IPS-15b (cell line): ENCODE measurements around the gene PCDH17.

Experiments used
- H3K27me3 ChIP-seq: one replicate; pipeline ENCODE4 v1.6.1; 2013; ENCODE audit warnings: low read length; ENCODE audit not compliant: control insufficient read depth, insufficient read depth
- H3K36me3 ChIP-seq: one replicate; pipeline ENCODE4 v1.6.1; 2013; ENCODE audit warnings: low read length; ENCODE audit not compliant: control insufficient read depth, insufficient read depth
- H3K4me1 ChIP-seq: one replicate; pipeline ENCODE4 v1.6.1; 2013; ENCODE audit warnings: mild to moderate bottlenecking, low read length; ENCODE audit not compliant: control insufficient read depth, insufficient read depth
- H3K4me3 ChIP-seq: one replicate; pipeline ENCODE4 v1.5.1; 2013; ENCODE audit warnings: low read depth, low read length
- H3K9ac ChIP-seq: one replicate; pipeline ENCODE4 v1.6.1; 2013; ENCODE audit warnings: low read depth, mild to moderate bottlenecking, low read length
- H3K9me3 ChIP-seq: one replicate; pipeline ENCODE4 v1.6.1; 2013; ENCODE audit warnings: mild to moderate bottlenecking, low read length; ENCODE audit not compliant: control insufficient read depth, insufficient read depth

The PCDH17 gene

DNA sequence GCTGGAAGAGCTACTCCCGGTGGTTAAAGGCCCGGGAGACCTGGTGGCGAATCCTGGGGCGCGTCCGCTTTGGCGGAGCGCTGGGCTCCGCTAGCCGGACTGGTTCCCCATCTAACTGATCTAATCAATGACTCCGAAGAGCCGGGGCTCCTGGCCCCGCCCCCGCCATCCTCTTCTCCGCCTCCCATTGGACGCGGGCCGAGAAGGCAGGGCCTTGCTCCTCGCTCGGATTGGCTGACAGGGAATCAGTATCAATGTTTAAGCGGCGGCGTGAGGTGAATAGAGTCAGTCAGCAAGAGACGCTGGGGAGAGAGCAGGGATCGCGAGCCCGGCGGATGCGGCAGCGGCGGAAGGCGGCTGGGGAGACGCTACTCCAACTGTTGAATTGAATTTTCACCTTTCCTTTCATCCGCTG lies 1.7 kb upstream of the PCDH17 start:
- Histone ChIP-seq H3K27me3 (peaks cover 68% of the 10 kb centered on the region), H3K9ac (no peak overlapping the region), H3K4me1 (peaks cover 6% of the 10 kb centered on the region), H3K9me3 (no peaks in the 10 kb centered on the region), H3K36me3 (no peaks in the 10 kb centered on the region), H3K4me3 (peak overlapping the region; percentile 89)

DNA sequence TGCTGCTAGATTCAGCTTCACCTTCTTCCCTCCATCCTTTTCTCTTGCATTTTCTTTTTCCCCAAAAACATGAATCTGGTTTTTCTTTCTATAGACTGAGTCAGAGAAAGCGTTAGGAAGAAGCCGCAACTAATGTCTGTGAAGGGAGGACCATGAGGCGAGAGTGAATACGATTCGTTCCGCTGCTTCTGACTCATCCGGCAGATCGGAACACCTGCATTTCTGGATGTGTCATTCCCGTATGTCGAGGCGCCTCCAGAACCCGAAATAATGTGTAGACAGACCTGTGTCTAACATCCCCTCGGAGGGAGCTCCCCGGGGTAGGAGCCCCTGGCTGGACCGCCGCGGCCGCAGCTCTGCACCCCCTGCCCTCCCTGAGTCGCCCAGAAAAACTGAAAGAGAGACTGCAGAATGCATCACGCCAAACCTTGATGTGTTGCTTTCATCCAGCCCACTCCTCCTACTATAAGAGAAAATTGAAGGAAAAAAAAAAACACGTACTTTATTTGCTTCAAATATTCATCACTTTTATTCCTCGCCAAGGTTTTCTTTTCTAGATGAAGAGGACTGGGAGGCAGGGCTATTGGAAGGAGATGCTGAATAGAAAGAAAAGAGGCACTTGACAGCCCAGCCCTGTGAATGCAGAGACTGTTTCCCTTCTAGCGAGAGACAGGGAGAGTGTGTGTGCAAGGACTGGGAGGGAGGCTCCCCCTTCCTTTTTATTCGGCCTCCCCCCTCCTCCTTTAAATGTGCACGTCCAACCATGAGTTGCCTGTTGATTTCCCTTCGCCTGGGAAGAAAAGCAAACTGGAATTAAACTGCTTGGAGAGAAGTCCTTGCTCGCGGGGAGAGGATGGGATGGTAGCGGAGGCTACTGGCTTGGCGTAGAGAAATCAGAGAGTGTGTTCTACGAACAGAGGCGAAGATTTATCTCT lies 616 bp upstream of the PCDH17 start:
- Histone ChIP-seq H3K4me3 (peak overlapping the region; percentile 87), H3K9me3 (no peaks in the 10 kb centered on the region), H3K36me3 (no peaks in the 10 kb centered on the region), H3K9ac (no peak overlapping the region), H3K27me3 (peaks cover 79% of the 10 kb centered on the region), H3K4me1 (peaks cover 6% of the 10 kb centered on the region)

DNA sequence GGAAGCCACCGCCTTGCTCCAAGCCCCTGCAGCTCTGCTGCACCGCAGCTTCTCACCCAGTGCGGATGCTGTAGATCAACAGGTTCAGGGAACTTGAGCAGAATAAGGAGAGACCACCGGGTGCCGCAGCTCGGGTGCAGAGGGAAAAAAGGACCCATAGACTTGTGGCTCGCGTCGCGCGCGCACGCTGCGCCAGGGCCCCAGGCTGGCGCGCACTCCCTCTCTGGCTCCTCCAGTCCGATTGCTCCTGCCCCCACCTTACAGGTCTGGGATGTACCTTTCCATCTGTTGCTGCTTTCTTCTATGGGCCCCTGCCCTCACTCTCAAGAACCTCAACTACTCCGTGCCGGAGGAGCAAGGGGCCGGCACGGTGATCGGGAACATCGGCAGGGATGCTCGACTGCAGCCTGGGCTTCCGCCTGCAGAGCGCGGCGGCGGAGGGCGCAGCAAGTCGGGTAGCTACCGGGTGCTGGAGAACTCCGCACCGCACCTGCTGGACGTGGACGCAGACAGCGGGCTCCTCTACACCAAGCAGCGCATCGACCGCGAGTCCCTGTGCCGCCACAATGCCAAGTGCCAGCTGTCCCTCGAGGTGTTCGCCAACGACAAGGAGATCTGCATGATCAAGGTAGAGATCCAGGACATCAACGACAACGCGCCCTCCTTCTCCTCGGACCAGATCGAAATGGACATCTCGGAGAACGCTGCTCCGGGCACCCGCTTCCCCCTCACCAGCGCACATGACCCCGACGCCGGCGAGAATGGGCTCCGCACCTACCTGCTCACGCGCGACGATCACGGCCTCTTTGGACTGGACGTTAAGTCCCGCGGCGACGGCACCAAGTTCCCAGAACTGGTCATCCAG lies 964 bp downstream of the PCDH17 start:
- H3K4me1 ChIP-seq = peaks cover 6% of the 10 kb centered on the region
- peaks cover 95% of the 10 kb centered on the region for H3K27me3 ChIP-seq
- H3K36me3 ChIP-seq = no peaks in the 10 kb centered on the region

DNA sequence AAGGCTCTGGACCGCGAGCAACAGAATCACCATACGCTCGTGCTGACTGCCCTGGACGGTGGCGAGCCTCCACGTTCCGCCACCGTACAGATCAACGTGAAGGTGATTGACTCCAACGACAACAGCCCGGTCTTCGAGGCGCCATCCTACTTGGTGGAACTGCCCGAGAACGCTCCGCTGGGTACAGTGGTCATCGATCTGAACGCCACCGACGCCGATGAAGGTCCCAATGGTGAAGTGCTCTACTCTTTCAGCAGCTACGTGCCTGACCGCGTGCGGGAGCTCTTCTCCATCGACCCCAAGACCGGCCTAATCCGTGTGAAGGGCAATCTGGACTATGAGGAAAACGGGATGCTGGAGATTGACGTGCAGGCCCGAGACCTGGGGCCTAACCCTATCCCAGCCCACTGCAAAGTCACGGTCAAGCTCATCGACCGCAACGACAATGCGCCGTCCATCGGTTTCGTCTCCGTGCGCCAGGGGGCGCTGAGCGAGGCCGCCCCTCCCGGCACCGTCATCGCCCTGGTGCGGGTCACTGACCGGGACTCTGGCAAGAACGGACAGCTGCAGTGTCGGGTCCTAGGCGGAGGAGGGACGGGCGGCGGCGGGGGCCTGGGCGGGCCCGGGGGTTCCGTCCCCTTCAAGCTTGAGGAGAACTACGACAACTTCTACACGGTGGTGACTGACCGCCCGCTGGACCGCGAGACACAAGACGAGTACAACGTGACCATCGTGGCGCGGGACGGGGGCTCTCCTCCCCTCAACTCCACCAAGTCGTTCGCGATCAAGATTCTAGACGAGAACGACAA lies 1.8 kb downstream of the PCDH17 start:
- H3K9ac ChIP-seq = peak overlapping the region; percentile 24
- peaks cover 6% of the 10 kb centered on the region for H3K4me1 ChIP-seq
- H3K27me3 ChIP-seq = peaks cover 91% of the 10 kb centered on the region
- peak overlapping the region; percentile 87 for H3K4me3 ChIP-seq
- no peaks in the 10 kb centered on the region for H3K36me3 ChIP-seq
- H3K9me3 ChIP-seq = no peaks in the 10 kb centered on the region

More for the DNA sequence above, 964 bp downstream of the PCDH17 start:
- Histone ChIP-seq H3K9ac (peak overlapping the region; percentile 24), H3K9me3 (no peaks in the 10 kb centered on the region), H3K4me3 (peak overlapping the region; percentile 87)

DNA sequence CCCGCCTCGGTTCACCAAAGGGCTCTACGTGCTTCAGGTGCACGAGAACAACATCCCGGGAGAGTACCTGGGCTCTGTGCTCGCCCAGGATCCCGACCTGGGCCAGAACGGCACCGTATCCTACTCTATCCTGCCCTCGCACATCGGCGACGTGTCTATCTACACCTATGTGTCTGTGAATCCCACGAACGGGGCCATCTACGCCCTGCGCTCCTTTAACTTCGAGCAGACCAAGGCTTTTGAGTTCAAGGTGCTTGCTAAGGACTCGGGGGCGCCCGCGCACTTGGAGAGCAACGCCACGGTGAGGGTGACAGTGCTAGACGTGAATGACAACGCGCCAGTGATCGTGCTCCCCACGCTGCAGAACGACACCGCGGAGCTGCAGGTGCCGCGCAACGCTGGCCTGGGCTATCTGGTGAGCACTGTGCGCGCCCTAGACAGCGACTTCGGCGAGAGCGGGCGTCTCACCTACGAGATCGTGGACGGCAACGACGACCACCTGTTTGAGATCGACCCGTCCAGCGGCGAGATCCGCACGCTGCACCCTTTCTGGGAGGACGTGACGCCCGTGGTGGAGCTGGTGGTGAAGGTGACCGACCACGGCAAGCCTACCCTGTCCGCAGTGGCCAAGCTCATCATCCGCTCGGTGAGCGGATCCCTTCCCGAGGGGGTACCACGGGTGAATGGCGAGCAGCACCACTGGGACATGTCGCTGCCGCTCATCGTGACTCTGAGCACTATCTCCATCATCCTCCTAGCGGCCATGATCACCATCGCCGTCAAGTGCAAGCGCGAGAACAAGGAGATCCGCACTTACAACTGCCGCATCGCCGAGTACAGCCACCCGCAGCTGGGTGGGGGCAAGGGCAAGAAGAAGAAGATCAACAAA lies 2.6 kb downstream of the PCDH17 start:
- Histone ChIP-seq H3K36me3 (no peaks in the 10 kb centered on the region), H3K4me1 (peaks cover 3% of the 10 kb centered on the region), H3K9me3 (no peaks in the 10 kb centered on the region), H3K27me3 (peaks cover 83% of the 10 kb centered on the region), H3K9ac (no peak overlapping the region), H3K4me3 (peak overlapping the region; percentile 83)

DNA sequence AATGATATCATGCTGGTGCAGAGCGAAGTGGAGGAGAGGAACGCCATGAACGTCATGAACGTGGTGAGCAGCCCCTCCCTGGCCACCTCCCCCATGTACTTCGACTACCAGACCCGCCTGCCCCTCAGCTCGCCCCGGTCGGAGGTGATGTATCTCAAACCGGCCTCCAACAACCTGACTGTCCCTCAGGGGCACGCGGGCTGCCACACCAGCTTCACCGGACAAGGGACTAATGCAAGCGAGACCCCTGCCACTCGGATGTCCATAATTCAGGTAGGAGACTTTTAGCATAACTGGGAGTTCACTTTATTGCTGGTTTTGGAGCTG lies 3.3 kb downstream of the PCDH17 start:
- Histone ChIP-seq H3K4me3 (peak overlapping the region; percentile 83), H3K9ac (no peak overlapping the region), H3K27me3 (peaks cover 78% of the 10 kb centered on the region), H3K36me3 (no peaks in the 10 kb centered on the region), H3K4me1 (peaks cover 2% of the 10 kb centered on the region), H3K9me3 (no peaks in the 10 kb centered on the region)

DNA sequence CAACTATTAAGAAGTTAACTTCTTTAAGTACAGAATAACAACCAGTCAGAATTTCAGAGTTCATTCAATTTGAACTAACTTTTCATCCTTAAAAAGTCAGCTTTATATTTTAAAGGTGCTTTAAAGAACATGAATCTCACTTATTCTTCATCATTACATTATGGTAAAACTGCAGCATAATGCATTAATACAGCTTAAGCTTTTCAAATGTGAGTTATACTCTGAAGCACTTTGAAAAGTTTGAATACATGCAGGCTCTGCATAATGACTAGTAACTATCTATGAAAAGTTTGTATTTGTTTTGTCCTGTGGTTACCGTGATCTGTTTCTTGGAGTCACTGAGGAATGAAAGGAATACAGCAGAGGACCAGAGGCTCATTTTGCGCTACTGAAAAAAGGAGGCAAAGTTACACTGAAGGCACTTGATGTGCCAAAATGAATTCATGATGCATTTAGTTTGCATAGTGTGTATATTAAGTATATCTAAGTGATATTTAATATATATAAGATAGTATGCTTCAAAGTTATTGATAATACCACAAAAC lies 4.1 kb downstream of the PCDH17 start:
- no peak overlapping the region for H3K4me3 ChIP-seq
- H3K9me3 ChIP-seq = no peaks in the 10 kb centered on the region
- H3K27me3 ChIP-seq = peaks cover 71% of the 10 kb centered on the region
- H3K36me3 ChIP-seq = no peaks in the 10 kb centered on the region
- no peak overlapping the region for H3K9ac ChIP-seq
- no peaks in the 10 kb centered on the region for H3K4me1 ChIP-seq

DNA sequence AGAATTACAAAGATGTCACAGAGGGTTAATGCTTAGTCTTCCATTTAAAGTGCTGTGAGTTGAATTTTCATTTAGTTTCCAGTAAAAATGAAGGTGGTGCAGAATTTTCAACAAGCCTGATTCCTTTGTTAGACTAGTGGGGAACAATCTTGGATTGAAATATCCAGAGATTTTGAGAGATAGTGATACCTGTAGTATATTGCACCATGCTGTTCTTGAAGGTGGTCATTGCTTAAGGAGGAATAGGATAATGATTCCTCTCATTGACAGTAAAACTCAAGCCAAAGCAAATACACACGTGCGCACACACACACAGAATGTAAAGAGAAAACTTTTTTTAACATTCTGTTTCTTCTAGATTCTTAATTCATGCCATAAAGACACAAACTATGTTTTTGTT lies 5.3 kb downstream of the PCDH17 start:
- Histone ChIP-seq H3K9ac (no peak overlapping the region), H3K9me3 (no peaks in the 10 kb centered on the region), H3K36me3 (no peaks in the 10 kb centered on the region), H3K27me3 (peaks cover 59% of the 10 kb centered on the region), H3K4me3 (no peak overlapping the region), H3K4me1 (no peaks in the 10 kb centered on the region)

DNA sequence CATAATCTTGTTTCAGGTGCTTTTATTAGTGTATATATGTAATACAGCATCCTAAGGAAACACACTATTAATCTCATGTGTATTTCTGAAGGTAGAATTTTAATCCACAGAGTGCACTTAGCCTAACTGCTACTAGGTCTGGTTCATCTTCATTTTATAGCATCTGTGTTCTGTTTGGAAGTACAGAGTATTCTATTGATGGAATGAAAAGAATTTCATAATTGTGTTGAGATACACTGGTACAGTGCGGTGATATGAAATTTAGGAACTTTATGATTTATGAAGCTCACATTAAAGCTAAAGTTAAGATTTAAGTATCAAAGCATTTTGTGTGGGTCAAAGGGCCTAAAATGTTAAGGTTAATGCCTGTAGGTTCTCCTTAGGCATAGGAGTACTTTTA lies 6.0 kb downstream of the PCDH17 start:
- H3K4me3 ChIP-seq = no peak overlapping the region
- no peaks in the 10 kb centered on the region for H3K36me3 ChIP-seq
- no peaks in the 10 kb centered on the region for H3K9me3 ChIP-seq
- H3K9ac ChIP-seq = no peak overlapping the region
- no peaks in the 10 kb centered on the region for H3K4me1 ChIP-seq
- H3K27me3 ChIP-seq = peaks cover 52% of the 10 kb centered on the region

DNA sequence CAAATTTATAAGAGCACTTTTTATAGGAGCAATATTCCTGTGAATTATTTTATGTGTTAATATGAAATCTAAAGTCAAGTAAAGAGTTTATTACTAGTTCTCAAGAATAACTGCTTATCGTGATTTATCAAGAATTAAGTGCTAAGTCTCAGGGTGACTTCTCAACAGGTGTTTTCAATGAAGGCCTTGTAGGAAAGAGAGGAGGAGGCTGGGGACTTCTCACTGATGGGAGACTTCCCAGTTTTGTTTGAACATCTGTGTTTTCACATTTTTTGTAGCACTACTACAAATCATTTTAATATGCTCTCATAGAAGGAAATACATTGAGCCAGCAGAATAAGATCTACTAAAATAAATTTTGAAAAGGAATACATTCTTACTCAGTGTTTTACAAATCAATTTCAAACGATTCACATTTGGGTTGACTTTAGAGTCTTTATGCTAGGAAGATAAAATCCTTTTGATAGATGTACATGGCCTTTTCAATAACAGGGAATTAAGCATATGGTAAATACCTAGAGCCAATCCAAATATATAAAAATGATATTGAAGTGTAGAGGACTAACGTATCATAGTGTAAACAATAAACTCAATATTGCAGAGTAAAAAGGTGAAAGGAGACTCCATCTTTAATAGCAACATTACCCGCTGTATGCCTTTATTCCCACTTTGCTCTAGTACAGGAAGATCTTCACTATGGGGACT lies 6.8 kb downstream of the PCDH17 start:
- Histone ChIP-seq H3K27me3 (peaks cover 44% of the 10 kb centered on the region), H3K4me1 (no peaks in the 10 kb centered on the region), H3K9ac (no peak overlapping the region), H3K4me3 (no peak overlapping the region), H3K9me3 (no peaks in the 10 kb centered on the region), H3K36me3 (no peaks in the 10 kb centered on the region)
